Neutrophil (primary cell): ENCODE data around the gene MED28.
A peak's percentile ranks its signal among the peaks of the same experiment; 100 is the strongest.

Source experiments
- H3K27ac ChIP-seq: fragments of 200-600 bp; sonication (generic); 2 replicates; pipeline ENCODE4 v1.5.1; 2016; ENCODE audit warnings: mild to moderate bottlenecking, moderate library complexity
- H3K27me3 ChIP-seq: fragments of 200-600 bp; sonication (generic); 2 replicates; pipeline ENCODE4 v1.6.0; 2016; ENCODE audit warnings: mild to moderate bottlenecking
- H3K36me3 ChIP-seq: fragments of 200-600 bp; sonication (generic); 2 replicates; pipeline ENCODE4 v1.5.1; 2017
- H3K4me1 ChIP-seq, 2 experiments: fragments of 200-600 bp in 1 of 2; sonication (generic) in 1 of 2; 1 replicate in 1 of 2; 2 replicates in 1 of 2; pipeline versions ENCODE4 v1.5.1 to v1.6.1; 2013 to 2016; ENCODE audit warnings: low read depth in 1 of 2, low read length in 1 of 2, mild to moderate bottlenecking in 1 of 2, moderate library complexity in 1 of 2; ENCODE audit not compliant: control insufficient read depth in 1 of 2, insufficient read depth in 1 of 2
- H3K4me3 ChIP-seq, 2 experiments: fragments of 200-600 bp in 1 of 2; sonication (generic) in 1 of 2; 1 replicate in 1 of 2; 2 replicates in 1 of 2; pipeline ENCODE4 v1.5.1; 2013 to 2016; ENCODE audit warnings: low read depth in 1 of 2, low read length in 1 of 2, mild to moderate bottlenecking in 1 of 2, moderate library complexity in 1 of 2
- H3K9me3 ChIP-seq: fragments of 200-600 bp; sonication (generic); 2 replicates; pipeline ENCODE4 v1.5.1; 2016
- TF ChIP-seq, protein P1 (sequence below): fragments of 200-600 bp; sonication (generic); IDR thresholded peaks from 2 replicates; pipeline ENCODE4 v1.5.1; 2016; ENCODE audit warnings: antibody characterized with exemption

The MED28 gene

DNA sequence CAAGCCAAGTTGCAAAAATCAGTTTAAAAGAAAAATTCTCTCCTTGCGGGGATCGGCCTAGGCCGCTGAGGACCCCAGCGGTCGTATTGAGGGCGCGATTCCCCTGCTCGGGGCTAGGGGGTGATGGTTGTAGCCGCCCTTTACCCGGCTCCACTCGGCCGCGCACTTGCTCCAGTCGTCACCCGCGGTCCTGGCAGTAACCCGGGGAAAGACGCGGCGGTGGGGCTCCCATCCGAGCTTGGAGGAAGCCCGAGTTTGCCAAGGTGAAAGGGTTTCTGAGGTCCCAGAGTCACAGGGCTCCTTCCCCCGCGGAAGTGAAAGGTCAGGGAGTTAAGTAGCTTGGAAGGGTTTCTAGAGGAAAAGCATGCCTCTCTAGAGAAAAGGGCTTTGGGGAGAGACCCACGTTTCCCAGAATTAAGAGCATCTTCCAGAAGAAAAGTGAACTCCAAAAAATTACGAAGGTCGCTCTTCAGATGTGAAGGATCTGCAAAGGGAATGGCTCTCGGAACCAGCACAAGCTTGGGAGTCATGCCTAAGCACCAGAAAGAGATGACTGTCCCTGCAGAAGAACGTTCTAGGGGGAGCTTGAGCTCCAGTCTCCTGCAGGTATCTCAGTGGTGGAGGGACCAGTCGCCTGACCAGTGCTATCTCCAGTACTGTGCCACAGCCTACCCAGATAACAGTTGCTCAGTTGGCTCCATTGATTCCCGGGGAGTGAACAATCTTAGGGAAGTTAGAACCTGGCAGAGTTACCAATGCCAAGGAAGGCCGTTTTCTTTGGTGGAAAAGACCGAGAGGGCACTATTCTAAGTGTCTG, 36.6 kb upstream of the MED28 start:
- TF ChIP-seq, protein P1, sequence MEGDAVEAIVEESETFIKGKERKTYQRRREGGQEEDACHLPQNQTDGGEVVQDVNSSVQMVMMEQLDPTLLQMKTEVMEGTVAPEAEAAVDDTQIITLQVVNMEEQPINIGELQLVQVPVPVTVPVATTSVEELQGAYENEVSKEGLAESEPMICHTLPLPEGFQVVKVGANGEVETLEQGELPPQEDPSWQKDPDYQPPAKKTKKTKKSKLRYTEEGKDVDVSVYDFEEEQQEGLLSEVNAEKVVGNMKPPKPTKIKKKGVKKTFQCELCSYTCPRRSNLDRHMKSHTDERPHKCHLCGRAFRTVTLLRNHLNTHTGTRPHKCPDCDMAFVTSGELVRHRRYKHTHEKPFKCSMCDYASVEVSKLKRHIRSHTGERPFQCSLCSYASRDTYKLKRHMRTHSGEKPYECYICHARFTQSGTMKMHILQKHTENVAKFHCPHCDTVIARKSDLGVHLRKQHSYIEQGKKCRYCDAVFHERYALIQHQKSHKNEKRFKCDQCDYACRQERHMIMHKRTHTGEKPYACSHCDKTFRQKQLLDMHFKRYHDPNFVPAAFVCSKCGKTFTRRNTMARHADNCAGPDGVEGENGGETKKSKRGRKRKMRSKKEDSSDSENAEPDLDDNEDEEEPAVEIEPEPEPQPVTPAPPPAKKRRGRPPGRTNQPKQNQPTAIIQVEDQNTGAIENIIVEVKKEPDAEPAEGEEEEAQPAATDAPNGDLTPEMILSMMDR = no peak
- peak overlapping the region; percentile 70 to 95 for H3K4me3 ChIP-seq
- peak overlapping the region; percentile 94 for H3K27ac ChIP-seq
- no peaks in the 10 kb centered on the region for H3K9me3 ChIP-seq
- H3K36me3 ChIP-seq = peaks cover 16% of the 10 kb centered on the region
- H3K27me3 ChIP-seq = no peaks in the 10 kb centered on the region
- H3K4me1 ChIP-seq = peaks cover 20% of the 10 kb centered on the region in 2 experiments

GRCh38 chr4:17578482-17578891, 36.0 kb upstream of the MED28 start:
- Histone ChIP-seq H3K4me3 (peak overlapping the region; percentile 70 to 95), H3K4me1 (peaks cover 20% of the 10 kb centered on the region in 2 experiments), H3K27ac (peak overlapping the region; percentile 94), H3K9me3 (no peaks in the 10 kb centered on the region), H3K27me3 (no peaks in the 10 kb centered on the region), H3K36me3 (peaks cover 21% of the 10 kb centered on the region)
- TF ChIP-seq, protein P1 = no peak

DNA sequence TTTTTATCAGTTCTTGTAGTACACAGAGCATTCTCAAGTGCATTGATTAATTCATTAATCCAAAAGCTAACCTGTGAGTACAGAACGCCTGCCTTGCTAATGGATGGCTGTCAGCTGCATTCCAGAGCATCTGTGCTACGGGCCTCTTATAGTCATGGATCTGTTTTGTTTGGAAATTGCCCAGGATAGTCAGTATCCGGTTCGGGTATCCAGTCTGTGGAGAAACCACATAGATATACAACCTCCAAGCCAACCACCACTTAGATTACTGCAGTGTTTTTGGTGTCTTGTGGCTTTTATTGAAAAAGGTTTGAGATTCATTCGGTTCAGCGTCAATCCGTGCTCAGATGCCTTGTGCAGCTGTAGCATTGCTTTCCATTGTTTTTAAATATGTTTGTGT, 33.5 kb upstream of the MED28 start:
- Histone ChIP-seq H3K27me3 (no peaks in the 10 kb centered on the region), H3K27ac (no peak overlapping the region), H3K36me3 (peaks cover 39% of the 10 kb centered on the region), H3K4me1 (peaks cover 20% of the 10 kb centered on the region in 2 experiments), H3K9me3 (no peaks in the 10 kb centered on the region), H3K4me3 (no peak overlapping the region)
- TF ChIP-seq, protein P1 = no peak

DNA sequence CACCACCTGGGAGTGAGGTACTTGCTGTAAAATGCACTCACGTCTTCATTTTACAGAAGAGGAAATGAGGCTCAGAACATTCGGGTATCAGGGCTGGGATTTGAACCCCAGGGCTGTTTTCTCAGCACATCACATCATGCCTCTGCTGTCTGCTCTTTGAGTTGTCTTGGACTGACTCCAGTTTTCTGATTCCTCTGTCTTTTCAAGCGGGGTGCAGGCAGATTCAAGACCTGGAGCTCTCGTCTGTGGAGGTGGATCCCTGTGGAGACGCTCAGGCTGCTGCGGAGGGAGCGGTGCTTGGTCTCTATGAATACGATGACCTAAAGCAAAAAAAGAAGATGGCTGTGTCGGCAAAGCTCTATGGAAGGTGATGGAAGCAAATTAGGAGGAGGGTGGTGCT, 31.2 kb upstream of the MED28 start:
- Histone ChIP-seq H3K27ac (no peak overlapping the region), H3K36me3 (peaks cover 43% of the 10 kb centered on the region), H3K4me1 (peaks cover 4 to 5% of the 10 kb centered on the region in 2 experiments), H3K4me3 (no peak overlapping the region), H3K27me3 (no peaks in the 10 kb centered on the region), H3K9me3 (no peaks in the 10 kb centered on the region)
- TF ChIP-seq, protein P1 = no peak

- no peak overlapping the region for H3K27ac ChIP-seq
- H3K4me1 ChIP-seq = no peaks in the 10 kb centered on the region
- no peaks in the 10 kb centered on the region for H3K9me3 ChIP-seq
- H3K27me3 ChIP-seq = no peaks in the 10 kb centered on the region
- H3K36me3 ChIP-seq = peaks cover 46% of the 10 kb centered on the region
- H3K4me3 ChIP-seq = no peak overlapping the region
- TF ChIP-seq, protein P1 = no peak
These were observed 30.5 kb upstream of the MED28 start for GRCh38 chr4:17583941-17584340.
